HG03354 (cell line): ENCODE data around the gene SUCLA2.

Experiments
- ATAC-seq: cut with Tn5 transposase; IDR thresholded peaks from one replicate; pipeline ENCODE4 v1.9.1; 2021; ENCODE audit warnings: mild to moderate bottlenecking; ENCODE audit not compliant: unreplicated experiment, poor library complexity, severe bottlenecking

Gene SUCLA2

GRCh38 chr13:47908197-47908902 lies 92.7 kb downstream of the SUCLA2 start:
- ATAC-seq, result no peak

GRCh38 chr13:47904891-47905290 lies 96.2 kb downstream of the SUCLA2 start:
- no peak for ATAC-seq

GRCh38 chr13:47904241-47904640 lies 96.8 kb downstream of the SUCLA2 start:
- no peak for ATAC-seq

GRCh38 chr13:47903836-47904235 lies 97.2 kb downstream of the SUCLA2 start:
- ATAC-seq, result no peak

GRCh38 chr13:47901441-47901840 lies 99.6 kb downstream of the SUCLA2 start:
- ATAC-seq, result no peak

GRCh38 chr13:47898080-47898479 lies 103.0 kb downstream of the SUCLA2 start:
- no peak for ATAC-seq

GRCh38 chr13:47897411-47898050 lies 103.5 kb downstream of the SUCLA2 start:
- ATAC-seq, result no peak

GRCh38 chr13:47896546-47896945 lies 104.5 kb downstream of the SUCLA2 start:
- no peak for ATAC-seq

GRCh38 chr13:47896111-47896510 lies 105.0 kb downstream of the SUCLA2 start:
- ATAC-seq, result no peak

- ATAC-seq, result no peak
Observed at GRCh38 chr13:47893527-47893926, 107.5 kb downstream of the SUCLA2 start.
